ENCODE measurements around the gene C20orf141. TPM values are rescaled to one million over a fixed set of nuclear protein-coding genes. Genes with fewer than 3 reads are reported as not detected.

Gene C20orf141
- total RNA-seq, 1 experiment from 2014 or later: not detected

GRCh38 chr20:2838170-2838797 lies 23.5 kb downstream of the C20orf141 start:
- H3T11ph ChIP-seq (ENCODE audit: low read length): no peak overlapping the region
- H2BK12ac ChIP-seq (ENCODE audit: insufficient read length, low read depth, low read length): no peak overlapping the region
- DNase-seq: no peak

More at GRCh38 chr20:2838170-2838797, 23.5 kb downstream of the C20orf141 start:
- Histone ChIP-seq H4K8ac (replicated peaks; ENCODE audit: insufficient read length, low read depth, low read length) (no peak overlapping the region), H3K56ac (ENCODE audit: insufficient read length, low read depth, low read length) (no peak overlapping the region), H3K9ac (ENCODE audit: extremely low read depth, insufficient read length, low read length) (no peak overlapping the region), H3K4me2 (ENCODE audit: insufficient read depth, insufficient read length, low read length) (no peak overlapping the region), H4K20me1 (ENCODE audit: control insufficient read depth, insufficient read depth, insufficient read length) (no peaks in the 10 kb centered on the region), H4K5ac (ENCODE audit: insufficient read length, low read depth, low read length) (no peak overlapping the region), H3K18ac (ENCODE audit: insufficient read length, low read depth, low read length) (no peak overlapping the region), H3K79me2 (ENCODE audit: insufficient read depth, low read length) (no peaks in the 10 kb centered on the region), H2BK20ac (ENCODE audit: low read depth, low read length, poor library complexity, severe bottlenecking) (no peak overlapping the region), H2BK120ac (ENCODE audit: low read depth, low read length, poor library complexity, severe bottlenecking) (no peak overlapping the region), H2BK5ac (ENCODE audit: insufficient read length, low read length) (no peak overlapping the region), H3K4ac (ENCODE audit: low read depth, low read length) (no peak overlapping the region), H2BK15ac (ENCODE audit: low read depth, low read length) (no peak overlapping the region), H3K9me3 (ENCODE audit: control insufficient read depth, low read depth, low read length) (no peaks in the 10 kb centered on the region), H3K27ac (ENCODE audit: insufficient read length, low read depth, low read length) (no peak overlapping the region), H3K23ac (ENCODE audit: insufficient read length, low read depth, low read length) (no peak overlapping the region), H3K79me1 (ENCODE audit: insufficient read depth, low read depth, low read length, poor library complexity, severe bottlenecking) (no peaks in the 10 kb centered on the region), H3K23me2 (ENCODE audit: insufficient read length, low read depth, low read length, poor library complexity, severe bottlenecking) (peaks cover 7% of the 10 kb centered on the region), H3K27me3 (ENCODE audit: insufficient read depth, low read length) (peaks cover 7% of the 10 kb centered on the region; the same call in 1 of the 2 replicates), H2AFZ (ENCODE audit: low read length) (no peak overlapping the region), H3K14ac (ENCODE audit: insufficient read depth, low read length) (no peak overlapping the region), H4K91ac (ENCODE audit: insufficient read length, low read depth, low read length) (no peak overlapping the region), H3K4me1 (ENCODE audit: insufficient read depth, low read length) (no peaks in the 10 kb centered on the region), H2AK5ac (ENCODE audit: insufficient read length, low read length) (no peak overlapping the region)
- peaks cover 4 to 10% of the 10 kb centered on the region in 2 experiments for H3K4me1 Mint-ChIP-seq
- no peak overlapping the region for H3K4me3 Mint-ChIP-seq
- H3K27me3 Mint-ChIP-seq (ENCODE audit: low read depth): peaks cover 12% of the 10 kb centered on the region
- no peak for TF ChIP-seq CTCF (conservative IDR thresholded peaks at IDR 0.05)
- WGBS (ENCODE audit: extremely low coverage, insufficient read length, low lambda C conversion rate): no CpG with 5 or more reads among the region's 19 CpGs
- H3K9me3 Mint-ChIP-seq: peaks cover 0 to 4% of the 10 kb centered on the region in 2 experiments; a peak in 1 of 5 replicates
- H3K27ac Mint-ChIP-seq: no peak overlapping the region
- H3K36me3 Mint-ChIP-seq (ENCODE audit: insufficient read depth in 1 of 3, low read depth in 3 of 3): peaks cover 3 to 27% (median 23%) of the 10 kb centered on the region in 3 experiments
